Right lung (tissue), 10 donors: Measurements from ENCODE around the gene EVI5. TPM values are rescaled to one million over a fixed set of nuclear protein-coding genes. Genes with fewer than 3 reads are reported as not detected.

ENCODE experiments used
- DNase-seq, 2 donors: peaks; one replicate each; pipeline ENCODE4 v3.0.0-alpha.2; 2013
- long read RNA-seq, 8 donors: transcript quantifications; one replicate each; lab custom pipeline, GENCODE V29; 2026
- polyA plus RNA-seq, 5 donors: library from polyadenylated mRNA; unstranded; fragments of 120-200 nt; gene quantifications; one replicate each; pipeline versions ENCODE4 v1.2.1 to v1.2.3, GENCODE V29; 2013; ENCODE audit warnings: inconsistent platforms in 1 of 5, low replicate concordance in 1 of 5; ENCODE audit not compliant: insufficient read length in 5 of 5, insufficient read depth in 1 of 5

The EVI5 gene
- polyA plus RNA-seq = 10 to 100 TPM; 15.2 to 22.5 (median 21.7) TPM
- long read RNA-seq, donor 1, partial matches to known transcripts = 10,379 of 10,537 reads
- long read RNA-seq, donor 1, other reads (novel, unspliced or antisense) = 158 of 10,537 reads
- long read RNA-seq, donor 2 = 0 reads
- long read RNA-seq, donor 3 = 0 reads
- long read RNA-seq, donor 4 = 0 reads
- long read RNA-seq, donor 5, partial matches to known transcripts = 9,616 of 9,823 reads
- long read RNA-seq, donor 5, other reads (novel, unspliced or antisense) = 207 of 9,823 reads
- long read RNA-seq, donor 6 = 0 reads
- long read RNA-seq, donor 7, partial matches to known transcripts = 7,967 of 8,243 reads
- long read RNA-seq, donor 7, other reads (novel, unspliced or antisense) = 276 of 8,243 reads
- long read RNA-seq, donor 8 = 0 reads

GRCh38 chr1:92784639-92785500, at the start of gene EVI5:
Gene EVI5, minus strand, starts transcription at chr1:92785108. Its CDS starts 48,562 bp downstream, at chr1:92736546.
- DNase-seq = peak; percentile 97

GRCh38 chr1:92834617-92835016, 49.7 kb upstream of the EVI5 start:
- no peak for DNase-seq

- no peak for DNase-seq
Observed at GRCh38 chr1:92833840-92834239, 48.9 kb upstream of the EVI5 start.

GRCh38 chr1:92832537-92833114, 47.7 kb upstream of the EVI5 start:
- no peak for DNase-seq

- peak; percentile 99 for DNase-seq
Observed at GRCh38 chr1:92831762-92832536, 47.0 kb upstream of the EVI5 start, which contains the start of gene RPL5. Gene RPL5, plus strand, starts transcription at chr1:92832040. Its CDS starts 75 bp downstream, at chr1:92832115.

- DNase-seq = no peak
Observed at GRCh38 chr1:92831368-92831761, 46.5 kb upstream of the EVI5 start.

GRCh38 chr1:92826792-92827191, 41.9 kb upstream of the EVI5 start:
- no peak for DNase-seq

GRCh38 chr1:92822879-92823278, 38.0 kb upstream of the EVI5 start:
- no peak for DNase-seq

GRCh38 chr1:92820551-92820950, 35.6 kb upstream of the EVI5 start:
- DNase-seq = no peak

GRCh38 chr1:92820024-92820423, 35.1 kb upstream of the EVI5 start:
- no peak for DNase-seq

- DNase-seq = no peak
Observed at GRCh38 chr1:92817986-92818764, 33.3 kb upstream of the EVI5 start.

GRCh38 chr1:92817137-92817697, 32.3 kb upstream of the EVI5 start:
- DNase-seq = no peak

GRCh38 chr1:92816732-92817131, 31.8 kb upstream of the EVI5 start:
- DNase-seq = no peak

- no peak for DNase-seq
Observed at GRCh38 chr1:92808381-92808780, 23.5 kb upstream of the EVI5 start.

GRCh38 chr1:92805216-92805615, 20.3 kb upstream of the EVI5 start:
- DNase-seq = no peak

- DNase-seq = peak; percentile 53 to 61
Observed at GRCh38 chr1:92804721-92805201, 19.9 kb upstream of the EVI5 start.

GRCh38 chr1:92803140-92803887, 18.4 kb upstream of the EVI5 start:
- DNase-seq = no peak

- DNase-seq = no peak
Observed at GRCh38 chr1:92797961-92798360, 13.1 kb upstream of the EVI5 start.

GRCh38 chr1:92797297-92797696, 12.4 kb upstream of the EVI5 start:
- no peak for DNase-seq
